HG02885 (cell line): ENCODE measurements around the gene KLF16.
A peak's percentile ranks its signal among the peaks of the same experiment; 100 is the strongest.
"Not testable (repeated sequence)": the region's sequence is repeated elsewhere in the genome, so short reads cannot be mapped to it uniquely, and the experiment has no call there.

Experiments used
- ATAC-seq: cut with Tn5 transposase; IDR thresholded peaks from one replicate; pipeline ENCODE4 v1.9.1; 2021; ENCODE audit warnings: mild to moderate bottlenecking; ENCODE audit not compliant: unreplicated experiment, poor library complexity

The KLF16 gene

DNA sequence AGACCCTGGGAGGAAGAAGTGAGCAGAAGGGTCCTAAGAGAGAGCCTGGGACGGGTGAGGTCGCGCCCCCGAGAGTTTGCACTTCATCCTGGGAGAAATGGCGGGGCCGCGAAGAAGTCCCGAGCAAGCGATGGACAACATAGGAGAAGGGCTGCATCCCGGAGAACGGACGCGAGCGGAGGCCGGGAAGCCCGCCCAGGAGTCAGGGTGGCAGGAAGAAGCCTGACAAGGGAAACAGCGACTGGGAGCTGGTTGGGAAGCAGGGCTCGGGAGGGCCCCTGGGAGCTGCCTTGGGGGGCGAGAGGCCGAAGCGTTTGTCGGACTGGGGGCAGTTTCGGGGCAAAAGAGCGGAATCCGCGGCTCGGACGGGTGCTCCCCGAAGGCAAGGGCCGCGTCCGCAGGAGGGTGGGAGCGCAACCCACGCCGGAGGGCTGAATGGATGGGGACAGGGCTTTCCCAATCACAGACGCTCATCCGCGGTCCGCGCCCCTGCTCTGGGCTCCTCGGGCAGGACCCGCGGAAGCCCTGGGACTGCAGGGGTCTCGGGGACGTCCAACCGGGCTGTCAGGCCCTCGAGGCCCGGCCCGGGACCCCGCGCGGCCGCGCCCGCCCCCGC lies 21.4 kb upstream of the KLF16 start:
- peak; percentile 20 for ATAC-seq

GRCh38 chr19:1884291-1884718 lies 20.9 kb upstream of the KLF16 start:
- no peak for ATAC-seq

GRCh38 chr19:1883784-1884183 lies 20.4 kb upstream of the KLF16 start:
- no peak for ATAC-seq

- no peak for ATAC-seq
These were observed 19.7 kb upstream of the KLF16 start for GRCh38 chr19:1882786-1883692.

GRCh38 chr19:1882089-1882785 lies 18.9 kb upstream of the KLF16 start:
- ATAC-seq: no peak

DNA sequence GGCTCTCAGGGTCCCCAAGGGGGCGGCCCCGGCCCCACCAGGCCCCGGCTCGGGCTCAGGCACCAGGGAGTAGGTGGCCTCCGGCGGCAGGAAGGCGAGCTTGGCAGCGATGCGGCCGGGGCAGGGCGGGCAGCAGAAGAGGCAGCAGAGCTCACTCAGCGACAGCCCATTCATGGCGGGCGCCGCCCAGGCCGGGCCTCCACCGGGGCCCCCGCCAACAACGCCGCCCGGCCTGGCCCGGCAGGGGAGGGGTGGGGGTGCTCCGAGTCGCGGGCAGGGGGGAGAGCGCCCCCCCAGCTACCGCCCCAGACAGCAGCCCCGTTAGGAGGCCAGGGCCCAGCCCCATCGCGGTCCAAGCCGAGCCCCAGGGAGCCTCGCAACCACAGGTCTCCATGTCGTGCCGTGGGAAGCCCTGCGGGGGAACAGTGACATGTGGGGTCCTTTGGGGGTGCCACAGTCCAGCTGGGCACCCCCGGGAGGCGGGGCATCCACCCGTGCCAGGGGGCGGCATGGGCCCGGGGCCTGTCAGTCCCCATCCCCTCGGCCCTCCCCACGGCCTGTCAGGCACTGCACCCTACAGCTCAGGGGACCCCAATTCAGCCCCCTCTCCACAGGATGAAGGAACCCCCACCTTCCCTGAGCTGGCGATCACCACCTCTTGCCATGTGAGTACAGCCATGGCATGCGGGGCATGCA lies 18.2 kb upstream of the KLF16 start:
- not testable (repeated sequence) for ATAC-seq

DNA sequence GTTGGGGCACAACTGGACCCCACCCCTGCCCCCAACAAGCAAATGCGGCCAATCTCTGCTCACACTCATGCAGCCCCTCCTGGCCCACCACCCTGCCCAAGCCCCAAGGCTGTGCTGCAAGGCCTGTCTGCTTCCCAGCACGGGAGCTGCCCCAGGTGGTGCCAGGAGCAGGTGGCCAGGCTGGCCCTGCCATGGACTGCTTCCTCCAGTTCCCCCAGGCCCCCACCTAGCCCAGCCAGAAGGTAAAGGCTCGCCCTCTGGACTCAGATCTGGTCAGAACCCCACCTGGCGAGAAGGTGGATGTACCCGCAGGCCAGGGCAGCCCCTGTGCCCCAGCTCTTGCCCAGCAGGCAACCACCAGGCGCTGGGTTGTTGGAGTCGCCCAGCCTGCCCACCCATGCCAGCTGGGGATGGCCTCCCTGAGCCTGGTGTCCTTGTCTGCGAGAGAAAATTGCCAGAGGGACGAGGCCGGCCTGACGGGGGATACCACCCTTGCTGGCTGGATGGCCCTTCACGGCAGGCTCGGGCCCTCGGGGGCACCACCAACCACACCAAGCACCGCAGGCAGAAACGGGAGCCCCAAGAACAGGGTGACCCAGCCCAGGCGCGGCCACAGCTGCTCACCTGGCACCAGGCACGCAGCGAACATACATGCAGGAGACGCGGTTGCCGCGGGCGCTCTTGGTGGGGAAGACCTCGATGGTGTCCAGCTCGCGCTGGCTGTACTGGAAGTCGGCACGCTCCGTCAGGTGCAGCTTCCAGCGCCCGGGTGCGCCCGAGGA lies 17.4 kb upstream of the KLF16 start:
- ATAC-seq: no peak

DNA sequence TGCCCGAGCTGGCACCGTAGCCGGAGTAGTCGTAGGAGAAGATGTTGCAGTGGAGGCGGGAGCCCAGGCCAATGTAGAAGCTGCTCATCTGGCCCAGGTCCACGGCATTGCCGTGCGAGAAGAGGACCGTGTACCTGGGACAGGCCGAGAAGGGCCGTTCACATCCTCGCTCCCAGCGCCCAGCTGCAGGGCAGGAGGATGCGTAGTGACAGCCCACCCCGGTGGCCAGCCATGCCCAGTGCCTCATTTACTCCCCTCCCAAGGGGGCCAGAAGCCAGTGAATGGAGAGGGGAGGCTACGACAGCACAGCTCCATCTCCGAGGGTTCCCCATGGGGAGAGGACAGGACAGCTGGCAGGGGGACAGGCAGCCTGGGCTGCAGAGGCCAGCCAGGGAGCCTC lies 16.6 kb upstream of the KLF16 start:
- ATAC-seq: not testable (repeated sequence)

GRCh38 chr19:1878583-1878982 lies 15.2 kb upstream of the KLF16 start:
- ATAC-seq: not testable (repeated sequence)

GRCh38 chr19:1877280-1877660 lies 13.9 kb upstream of the KLF16 start:
- ATAC-seq: not testable (repeated sequence)

GRCh38 chr19:1876496-1877279 lies 13.3 kb upstream of the KLF16 start:
- ATAC-seq: not testable (repeated sequence)

DNA sequence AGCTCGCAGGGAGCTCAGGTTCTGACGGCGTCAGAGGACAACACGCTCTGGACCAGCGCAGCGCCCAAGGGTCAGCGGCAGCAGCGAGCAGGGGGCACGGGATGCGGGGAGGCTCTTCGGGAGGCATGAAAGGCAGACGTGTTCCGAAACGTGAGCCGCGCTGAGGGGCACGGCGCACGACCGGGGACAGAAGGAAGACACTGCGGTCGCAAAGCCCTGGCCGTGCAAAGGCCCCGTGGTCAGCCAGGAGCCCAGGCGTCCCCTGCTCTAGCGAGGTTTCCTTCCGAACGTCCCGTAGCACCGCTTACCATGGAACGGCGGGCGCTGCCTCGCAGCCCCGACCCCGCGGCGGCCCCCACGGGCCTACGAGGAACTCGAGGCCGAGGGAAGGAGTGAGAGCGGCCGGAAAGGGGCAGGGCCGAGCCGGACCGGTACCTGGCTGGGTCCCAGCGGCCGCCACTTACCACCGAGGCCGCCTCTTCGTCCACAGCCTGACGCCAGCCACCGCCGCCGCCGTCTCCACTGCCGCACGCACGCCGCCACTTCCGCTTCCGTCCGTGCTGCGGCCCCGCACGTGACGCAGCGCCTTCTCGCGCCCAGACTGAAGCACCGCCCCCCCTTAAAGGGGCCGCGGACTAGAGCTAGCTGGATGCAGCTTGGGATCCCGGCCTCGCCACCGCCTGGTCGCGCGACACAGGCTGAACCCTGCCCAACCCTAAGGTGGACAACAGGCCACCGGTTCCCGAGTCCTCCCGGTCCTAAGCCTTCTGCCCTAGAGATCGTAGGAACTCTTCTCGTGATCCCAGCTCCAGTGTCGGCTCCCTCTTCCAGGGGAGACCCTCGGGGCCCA lies 12.5 kb upstream of the KLF16 start:
- ATAC-seq: peak; percentile 93

DNA sequence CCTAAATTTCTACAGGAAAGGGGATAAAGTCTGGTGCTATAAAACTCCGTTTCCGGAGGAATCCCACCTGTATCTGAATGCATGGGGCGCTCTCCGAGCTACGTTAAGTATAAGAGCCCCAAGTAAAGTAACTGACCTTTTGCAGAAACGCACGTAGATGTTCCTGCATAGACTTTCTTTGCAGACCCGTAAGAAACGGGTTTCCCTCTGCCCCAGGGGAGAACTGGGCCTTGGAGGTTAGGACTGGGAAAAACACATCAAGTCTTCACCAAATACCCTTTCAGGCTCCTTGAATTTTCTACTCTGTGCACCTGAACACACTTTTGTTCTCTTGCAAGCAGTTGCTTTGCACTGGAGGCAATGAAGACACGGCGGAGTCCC lies 11.9 kb upstream of the KLF16 start:
- ATAC-seq: not testable (repeated sequence)

- ATAC-seq: no peak
These were observed 11.3 kb upstream of the KLF16 start for GRCh38 chr19:1874554-1875185.

DNA sequence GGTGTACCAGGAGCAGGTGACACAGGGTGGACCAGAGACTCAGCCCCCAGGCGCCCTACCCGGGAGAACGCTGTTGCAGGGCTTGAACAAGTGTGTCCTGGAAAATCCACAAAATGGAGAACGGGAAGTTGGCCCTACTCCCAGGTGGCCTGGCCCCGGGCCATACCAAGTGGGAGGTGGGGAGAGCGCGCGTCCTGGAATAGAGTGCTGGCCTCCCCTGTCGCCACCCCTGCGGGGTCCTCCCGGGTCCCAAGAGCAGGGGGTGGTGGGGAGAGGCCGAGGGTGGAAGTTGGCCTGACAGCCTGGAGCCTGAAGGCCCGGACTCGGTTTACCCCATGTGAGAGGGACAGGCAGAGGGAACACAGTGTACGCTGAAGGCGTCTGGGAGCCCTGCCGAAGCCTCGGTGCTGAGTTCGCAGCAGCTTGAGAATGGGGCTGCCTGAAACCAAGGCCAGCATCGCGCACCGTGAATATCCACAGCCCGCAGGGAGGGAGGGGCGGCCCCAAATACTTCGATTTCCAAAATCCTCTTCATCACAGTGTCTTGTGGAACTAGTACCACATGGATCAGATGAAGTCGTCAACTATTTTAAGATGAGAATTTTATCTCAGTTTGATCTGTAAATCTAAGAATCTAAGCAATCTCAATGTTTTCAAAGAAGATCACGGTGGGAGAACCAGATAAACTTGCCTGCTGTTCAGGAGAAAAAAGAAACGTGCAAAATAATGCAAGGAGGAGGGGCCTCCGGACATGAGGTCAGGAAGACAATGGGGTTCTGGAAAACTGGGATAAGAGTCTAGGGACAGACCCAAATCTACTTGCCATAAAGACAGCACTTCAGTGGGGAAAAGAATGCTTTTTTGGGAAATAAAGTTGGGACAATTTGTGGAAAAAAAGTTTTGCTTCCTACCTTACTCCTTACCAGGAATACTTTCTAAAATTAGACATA lies 10.4 kb upstream of the KLF16 start:
- ATAC-seq: no peak

GRCh38 chr19:1872807-1873523 lies 9.6 kb upstream of the KLF16 start:
- ATAC-seq: no peak
